H9 (cell line): Measurements from ENCODE around the gene RNU6-9. TPM values are rescaled to one million over a fixed set of nuclear protein-coding genes. Genes with fewer than 3 reads are reported as not detected.

Experiments
- DNase-seq: peaks from one replicate; pipeline ENCODE4 v3.0.0-alpha.2; 2017
- H2AFZ ChIP-seq: one replicate; pipeline ENCODE4 v1.6.1; 2013; ENCODE audit warnings: mild to moderate bottlenecking, low read length, control low read depth, moderate library complexity
- H2AK5ac ChIP-seq: 2 replicates; pipeline ENCODE4 v1.6.1; 2013; ENCODE audit warnings: low read length, control low read depth, mixed read lengths; ENCODE audit not compliant: insufficient read length
- H2BK120ac ChIP-seq: one replicate; pipeline ENCODE4 v1.6.1; 2013; ENCODE audit warnings: low read depth, mild to moderate bottlenecking, low read length, control low read depth, inconsistent platforms; ENCODE audit not compliant: poor library complexity, severe bottlenecking
- H2BK12ac ChIP-seq: 2 replicates; pipeline ENCODE4 v1.6.1; 2013; ENCODE audit warnings: low read length, control low read depth, mixed read lengths, low read depth; ENCODE audit not compliant: insufficient read length
- H2BK15ac ChIP-seq: 2 replicates; pipeline ENCODE4 v1.6.1; 2013; ENCODE audit warnings: low read depth, low read length, control low read depth
- H2BK20ac ChIP-seq: one replicate; pipeline ENCODE4 v1.6.1; 2013; ENCODE audit warnings: low read depth, mild to moderate bottlenecking, low read length, control low read depth, inconsistent platforms; ENCODE audit not compliant: poor library complexity, severe bottlenecking
- H2BK5ac ChIP-seq: 2 replicates; pipeline ENCODE4 v1.6.1; 2013; ENCODE audit warnings: low read length, control low read depth, mixed read lengths; ENCODE audit not compliant: insufficient read length
- H3K14ac ChIP-seq: 2 replicates; pipeline ENCODE4 v1.6.1; 2013; ENCODE audit warnings: low read length, control low read depth; ENCODE audit not compliant: insufficient read depth
- H3K18ac ChIP-seq: 2 replicates; pipeline ENCODE4 v1.6.1; 2013; ENCODE audit warnings: low read depth, mild to moderate bottlenecking, mixed read lengths, low read length, control low read depth; ENCODE audit not compliant: insufficient read length
- H3K23ac ChIP-seq: 2 replicates; pipeline ENCODE4 v1.6.1; 2013; ENCODE audit warnings: low read length, control low read depth, mixed read lengths, low read depth; ENCODE audit not compliant: insufficient read length
- H3K23me2 ChIP-seq: 2 replicates; pipeline ENCODE4 v1.6.1; 2013; ENCODE audit warnings: low read depth, mild to moderate bottlenecking, mixed read lengths, low read length, control low read depth; ENCODE audit not compliant: insufficient read length, poor library complexity, severe bottlenecking
- H3K27ac ChIP-seq: 2 replicates; pipeline ENCODE4 v1.5.1; 2013; ENCODE audit warnings: low read length, control low read depth, mixed read lengths, low read depth; ENCODE audit not compliant: insufficient read length
- H3K27me3 ChIP-seq: 2 replicates; pipeline ENCODE4 v1.6.1; 2013; ENCODE audit warnings: low read length, control low read depth, inconsistent platforms; ENCODE audit not compliant: insufficient read depth
- H3K4ac ChIP-seq: 2 replicates; pipeline ENCODE4 v1.6.1; 2013; ENCODE audit warnings: low read depth, mild to moderate bottlenecking, control low read depth, inconsistent platforms, low read length, moderate library complexity
- H3K4me1 ChIP-seq: 2 replicates; pipeline ENCODE4 v1.6.1; 2013; ENCODE audit warnings: low read length, control low read depth, inconsistent platforms; ENCODE audit not compliant: insufficient read depth
- H3K4me2 ChIP-seq: 2 replicates; pipeline ENCODE4 v1.6.1; 2013; ENCODE audit warnings: low read length, control low read depth, mixed read lengths; ENCODE audit not compliant: insufficient read length, insufficient read depth
- H3K56ac ChIP-seq: 2 replicates; pipeline ENCODE4 v1.6.1; 2013; ENCODE audit warnings: low read depth, mild to moderate bottlenecking, mixed read lengths, low read length, control low read depth; ENCODE audit not compliant: insufficient read length
- H3K79me1 ChIP-seq: 2 replicates; pipeline ENCODE4 v1.6.1; 2013; ENCODE audit warnings: low read depth, mild to moderate bottlenecking, moderate library complexity, low read length, control low read depth, inconsistent platforms; ENCODE audit not compliant: insufficient read depth, poor library complexity, severe bottlenecking
- H3K79me2 ChIP-seq: 2 replicates; pipeline ENCODE4 v1.6.1; 2013; ENCODE audit warnings: low read length, control low read depth, inconsistent platforms; ENCODE audit not compliant: insufficient read depth
- H3K9ac ChIP-seq: 2 replicates; pipeline ENCODE4 v1.6.1; 2013; ENCODE audit warnings: low read length, control low read depth, mixed read lengths; ENCODE audit not compliant: insufficient read length; ENCODE audit errors: extremely low read depth
- H3K9me3 ChIP-seq: one replicate; pipeline ENCODE4 v1.6.1; 2013; ENCODE audit warnings: low read depth, low read length, inconsistent platforms; ENCODE audit not compliant: control insufficient read depth
- H3T11ph ChIP-seq: one replicate; pipeline ENCODE4 v1.6.1; 2013; ENCODE audit warnings: mild to moderate bottlenecking, low read length, control low read depth, inconsistent platforms
- H4K20me1 ChIP-seq: one replicate; pipeline ENCODE4 v1.6.1; 2013; ENCODE audit not compliant: control insufficient read depth, insufficient read length, insufficient read depth
- H4K5ac ChIP-seq: 2 replicates; pipeline ENCODE4 v1.6.1; 2013; ENCODE audit warnings: low read depth, mild to moderate bottlenecking, mixed read lengths, low read length, control low read depth; ENCODE audit not compliant: insufficient read length
- H4K8ac ChIP-seq: replicated peaks from 2 replicates; pipeline ENCODE4 v1.6.1; 2013; ENCODE audit warnings: low read length, control low read depth, mixed read lengths, low read depth; ENCODE audit not compliant: insufficient read length
- H4K91ac ChIP-seq: 2 replicates; pipeline ENCODE4 v1.6.1; 2013; ENCODE audit warnings: low read depth, mild to moderate bottlenecking, moderate library complexity, mixed read lengths, low read length, control low read depth; ENCODE audit not compliant: insufficient read length
- H3K27ac Mint-ChIP-seq, 3 experiments: 2 replicates in 2 of 3; 3 replicates in 1 of 3; pipeline ENCODE4 v1.8.0; 2020 to 2021; ENCODE audit warnings: mixed read lengths in 3 of 3, mild to moderate bottlenecking in 1 of 3, moderate library complexity in 1 of 3
- H3K27me3 Mint-ChIP-seq: 2 replicates; pipeline ENCODE4 v1.8.0; 2021; ENCODE audit warnings: low read depth, mild to moderate bottlenecking, moderate library complexity, mixed read lengths
- H3K36me3 Mint-ChIP-seq, 3 experiments: 2 replicates in 2 of 3; 3 replicates in 1 of 3; pipeline ENCODE4 v1.8.0; 2020 to 2021; ENCODE audit warnings: low read depth in 3 of 3, mixed read lengths in 3 of 3; ENCODE audit not compliant: insufficient read depth in 1 of 3
- H3K4me1 Mint-ChIP-seq, 2 experiments: 2 replicates each; pipeline ENCODE4 v1.8.0; 2020; ENCODE audit warnings: mixed read lengths in 2 of 2
- H3K4me3 Mint-ChIP-seq, 2 experiments: 2 replicates in 1 of 2; 3 replicates in 1 of 2; pipeline ENCODE4 v1.8.0; 2020 to 2021; ENCODE audit warnings: mild to moderate bottlenecking in 2 of 2, mixed read lengths in 2 of 2, moderate library complexity in 1 of 2
- H3K9me3 Mint-ChIP-seq, 2 experiments: 2 replicates in 1 of 2; 3 replicates in 1 of 2; pipeline ENCODE4 v1.8.0; 2020; ENCODE audit warnings: mild to moderate bottlenecking in 2 of 2, mixed read lengths in 2 of 2, moderate library complexity in 1 of 2
- WGBS: extraction: QIAGEN DNeasy Blood & Tissue Kit; methylation state at CpG from one replicate; pipeline ENCODE4 v1.1.7; 2013; ENCODE audit warnings: missing lambda C conversion rate, low lambda C conversion rate, mixed read lengths; ENCODE audit not compliant: insufficient read length; ENCODE audit errors: extremely low coverage; 5-methylcytosine and 5-hydroxymethylcytosine counted together
- total RNA-seq: library from RNA; stranded (reverse); gene quantifications from 2 replicates; pipeline ENCODE4 v1.2.1, GENCODE V29; 2021
- TF ChIP-seq, protein P1 (sequence below): fragments of 200-600 bp; sonication (generic); conservative IDR thresholded peaks from 3 replicates; pipeline ENCODE4 v1.8.0; 2021; ENCODE audit warnings: antibody characterized with exemption, mild to moderate bottlenecking

RNU6-9 gene
- total RNA-seq, 1 experiment from 2014 or later: not detected

DNA sequence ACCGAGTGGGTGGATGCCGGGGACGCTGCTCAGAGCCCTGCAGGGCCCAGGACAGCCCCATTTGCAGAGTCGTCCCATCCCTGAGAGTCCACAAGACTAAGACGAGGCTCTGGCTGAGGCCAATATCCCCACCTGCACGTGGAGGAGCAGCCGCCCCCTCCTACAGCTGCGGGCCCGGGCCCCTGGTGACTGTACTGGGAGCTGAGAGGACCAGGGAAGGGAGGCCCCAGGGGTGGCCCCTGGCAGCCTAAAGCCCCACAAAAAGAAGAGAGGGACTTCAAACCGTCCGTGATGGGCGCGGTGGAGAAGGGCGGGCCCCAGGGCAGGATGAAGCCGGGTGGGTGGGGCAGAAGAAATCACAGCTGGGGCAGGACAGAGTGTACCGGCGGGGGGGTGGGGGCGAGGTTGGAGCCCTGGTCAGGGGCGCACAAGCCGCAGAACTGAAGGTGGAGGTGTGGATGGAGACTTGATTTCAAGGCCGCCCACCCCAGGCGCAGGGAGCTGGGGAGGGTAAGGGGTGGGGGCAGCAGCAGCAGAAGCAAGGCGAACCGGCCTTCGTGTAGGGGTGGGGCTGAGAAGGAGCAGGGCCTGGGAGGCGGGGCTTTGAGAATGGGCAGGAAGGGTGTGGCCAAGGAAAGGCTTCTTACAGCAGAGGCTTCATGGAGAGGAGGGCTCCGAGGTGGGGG is 20.9 kb upstream of the RNU6-9 start:
- Mint-ChIP-seq H3K4me1 (peaks cover 4 to 14% of the 10 kb centered on the region in 2 experiments), H3K4me3 (peak overlapping the region; percentile 42 to 59; a peak in 4 of 5 replicates), H3K36me3 (peaks cover 27 to 61% (median 43%) of the 10 kb centered on the region in 3 experiments), H3K9me3 (peaks cover 6 to 7% of the 10 kb centered on the region in 2 experiments), H3K27ac (peak overlapping the region in 2 of 3 experiments; percentile 32 to 49; a peak in 3 of 7 replicates), H3K27me3 (no peaks in the 10 kb centered on the region; the same call in 1 of the 2 replicates)
- Histone ChIP-seq H3K4me1 (no peaks in the 10 kb centered on the region), H3K27ac (no peak overlapping the region), H2BK15ac (no peak overlapping the region), H4K5ac (no peak overlapping the region), H4K8ac (no peak overlapping the region), H3K56ac (no peak overlapping the region), H3K23ac (no peak overlapping the region), H2AK5ac (no peak overlapping the region), H3K4me2 (peak overlapping the region; percentile 6), H3K18ac (no peak overlapping the region), H2BK12ac (no peak overlapping the region), H2AFZ (no peak overlapping the region), H2BK120ac (no peak overlapping the region), H4K91ac (no peak overlapping the region), H3K79me1 (no peaks in the 10 kb centered on the region), H3K79me2 (no peaks in the 10 kb centered on the region), H3K9me3 (no peaks in the 10 kb centered on the region), H3K9ac (no peak overlapping the region), H3T11ph (no peak overlapping the region), H3K27me3 (no peaks in the 10 kb centered on the region), H2BK5ac (no peak overlapping the region), H4K20me1 (no peaks in the 10 kb centered on the region), H3K23me2 (no peaks in the 10 kb centered on the region), H3K14ac (no peak overlapping the region), H3K4ac (no peak overlapping the region), H2BK20ac (no peak overlapping the region)
- TF ChIP-seq, protein P1, sequence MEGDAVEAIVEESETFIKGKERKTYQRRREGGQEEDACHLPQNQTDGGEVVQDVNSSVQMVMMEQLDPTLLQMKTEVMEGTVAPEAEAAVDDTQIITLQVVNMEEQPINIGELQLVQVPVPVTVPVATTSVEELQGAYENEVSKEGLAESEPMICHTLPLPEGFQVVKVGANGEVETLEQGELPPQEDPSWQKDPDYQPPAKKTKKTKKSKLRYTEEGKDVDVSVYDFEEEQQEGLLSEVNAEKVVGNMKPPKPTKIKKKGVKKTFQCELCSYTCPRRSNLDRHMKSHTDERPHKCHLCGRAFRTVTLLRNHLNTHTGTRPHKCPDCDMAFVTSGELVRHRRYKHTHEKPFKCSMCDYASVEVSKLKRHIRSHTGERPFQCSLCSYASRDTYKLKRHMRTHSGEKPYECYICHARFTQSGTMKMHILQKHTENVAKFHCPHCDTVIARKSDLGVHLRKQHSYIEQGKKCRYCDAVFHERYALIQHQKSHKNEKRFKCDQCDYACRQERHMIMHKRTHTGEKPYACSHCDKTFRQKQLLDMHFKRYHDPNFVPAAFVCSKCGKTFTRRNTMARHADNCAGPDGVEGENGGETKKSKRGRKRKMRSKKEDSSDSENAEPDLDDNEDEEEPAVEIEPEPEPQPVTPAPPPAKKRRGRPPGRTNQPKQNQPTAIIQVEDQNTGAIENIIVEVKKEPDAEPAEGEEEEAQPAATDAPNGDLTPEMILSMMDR: no peak
- WGBS: no CpG with 5 or more reads among the region's 27 CpGs
- DNase-seq: peak; percentile 94
